Stimulated activated CD4-positive, alpha-beta T cell treated with anti-CD3 and anti-CD28 coated beads, Interleukin-2, amount 100 ng/mL, for 48 hours (primary cell): Measurements from ENCODE around the gene GFRA4.

Source experiments
- DNase-seq, 2 donors: peaks; one replicate each; pipeline ENCODE4 v3.0.0-alpha.2; 2020

GFRA4 gene

DNA sequence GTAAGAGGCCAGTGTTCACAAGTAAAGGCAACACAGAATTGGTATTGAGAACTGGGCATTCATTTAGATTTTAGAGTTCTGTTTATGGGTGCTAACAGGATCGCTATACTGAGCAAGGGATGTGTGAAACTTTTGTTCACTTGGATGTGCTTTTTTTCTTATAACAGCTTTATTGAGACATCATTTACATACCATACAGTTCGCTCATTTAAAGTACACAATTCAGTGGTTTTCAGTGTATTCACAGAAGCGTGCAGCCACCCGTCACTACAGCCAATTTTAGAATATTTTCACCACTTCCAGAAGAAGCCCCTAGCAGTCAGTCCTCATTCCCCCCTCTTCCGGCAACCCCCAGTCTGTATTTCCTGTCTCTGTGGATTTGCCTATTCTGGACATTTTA, 48.7 kb downstream of the GFRA4 start:
- DNase-seq: no peak

DNA sequence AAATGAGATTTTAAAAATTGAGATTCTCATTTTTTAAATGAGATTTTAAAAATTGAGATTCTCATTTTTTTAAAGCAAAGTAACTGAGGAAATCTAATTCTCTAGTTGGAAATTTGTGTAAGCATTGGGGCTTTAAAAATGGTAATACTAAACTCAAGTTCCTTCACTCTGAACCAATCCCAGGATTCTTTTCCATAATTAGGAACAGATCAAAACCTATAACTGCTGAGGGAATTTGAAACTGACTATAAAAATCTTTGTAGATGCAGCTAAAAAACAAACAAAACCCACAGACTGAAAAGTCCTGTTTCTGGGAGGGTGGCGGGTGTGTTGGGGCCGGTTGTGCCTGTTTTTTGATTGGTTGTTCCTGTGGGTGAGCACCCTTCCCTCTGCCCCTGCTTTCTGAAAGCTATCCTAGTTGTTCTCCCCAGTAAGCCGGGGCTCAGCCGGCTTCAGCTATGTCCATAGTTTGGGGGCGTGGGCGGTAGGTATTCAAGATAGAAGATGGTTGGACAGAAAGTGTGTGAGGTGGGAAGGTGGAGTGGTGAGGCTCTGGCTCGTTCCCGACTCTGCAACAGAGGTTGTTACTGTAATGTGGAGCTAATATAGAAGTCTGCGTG, 49.3 kb downstream of the GFRA4 start:
- no peak for DNase-seq

- no peak for DNase-seq
Observed at GRCh38 chr20:3612795-3613572, 50.2 kb downstream of the GFRA4 start.

DNA sequence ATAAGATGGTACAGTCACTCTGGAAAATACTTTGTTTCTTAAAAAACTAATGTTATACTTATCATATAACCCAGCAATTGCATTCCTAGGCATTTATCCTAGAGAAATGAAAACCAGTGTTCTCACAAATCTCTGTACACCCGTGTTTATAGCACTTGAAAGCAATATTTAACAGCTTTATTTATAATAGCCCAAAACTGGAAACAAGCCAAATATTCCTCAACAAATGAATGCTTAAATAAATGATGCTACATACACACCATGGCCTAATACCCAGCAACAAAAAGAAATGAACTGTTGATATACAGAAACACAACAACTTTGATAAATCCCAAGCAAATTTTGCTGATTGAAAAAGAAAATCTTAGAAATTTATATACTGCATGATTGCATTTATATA, 51.3 kb downstream of the GFRA4 start:
- no peak for DNase-seq
